ENCODE measurements around the gene ALKBH4. TPM values are rescaled to one million over a fixed set of nuclear protein-coding genes. Genes with fewer than 3 reads are reported as not detected.

ALKBH4 gene
- total and polyA plus RNA-seq, 2 of the 4 experiments (the other 2 are of a cell fraction) = 6.1 to 7.4 TPM

- Histone ChIP-seq H2AK9ac (replicated peaks; ENCODE audit: low read depth, low read length, poor library complexity) (no peak overlapping the region), H4K20me1 (ENCODE audit: insufficient read depth, low read length) (peaks cover 5% of the 10 kb centered on the region; the same call in 1 of the 2 replicates), H3K4me3 (ENCODE audit: insufficient read depth, low read depth, low read length) (no peak overlapping the region), H3K23ac (ENCODE audit: low read depth, low read length) (no peak overlapping the region), H3K14ac (replicated peaks; ENCODE audit: low read depth, low read length) (no peak overlapping the region), H3K79me1 (ENCODE audit: low read depth in 1 of 2, low read length in 2 of 2) (peaks cover 0 to 7% of the 10 kb centered on the region in 2 experiments; a peak in 2 of 4 replicates), H3K36me3 (ENCODE audit: control insufficient read depth, insufficient read depth, low read length) (peaks cover 38% of the 10 kb centered on the region), H3K27ac (ENCODE audit: insufficient read depth, low read length) (no peak overlapping the region), H3K9me3 (ENCODE audit: control insufficient read depth, insufficient read depth, low read length) (no peaks in the 10 kb centered on the region), H2BK20ac (ENCODE audit: low read depth, low read length) (no peak overlapping the region), H3K4ac (ENCODE audit: low read depth, low read length) (no peak overlapping the region), H4K91ac (ENCODE audit: insufficient read depth, low read depth, low read length) (no peak overlapping the region), H3K56ac (ENCODE audit: extremely low read depth, insufficient read depth, low read length) (no peak overlapping the region), H2BK5ac (ENCODE audit: low read depth, low read length, poor library complexity, severe bottlenecking) (no peak overlapping the region), H3K27me3 (ENCODE audit: control insufficient read depth, insufficient read depth, low read length) (no peaks in the 10 kb centered on the region), H2BK120ac (ENCODE audit: low read depth, low read length) (no peak overlapping the region), H4K5ac (ENCODE audit: low read depth, low read length) (no peak overlapping the region), H2AK5ac (ENCODE audit: low read depth, low read length) (no peak overlapping the region), H3K4me2 (ENCODE audit: low read depth, low read length) (no peak overlapping the region), H2BK15ac (ENCODE audit: low read depth, low read length) (no peak overlapping the region), H3K18ac (ENCODE audit: low read depth, low read length) (no peak overlapping the region), H4K8ac (ENCODE audit: low read depth in 2 of 2, low read length in 2 of 2) (no peak overlapping the region), H2AFZ (replicated peaks; ENCODE audit: low read length, poor library complexity) (no peak overlapping the region), H3K9me1 (ENCODE audit: insufficient read depth, low read length) (0 out of 2 replicates have a peak, but pooled peaks cover 2% of the 10 kb centered on the region), H3K9ac (ENCODE audit: low read depth, low read length) (no peak overlapping the region), H3K4me1 (ENCODE audit: control insufficient read depth, insufficient read depth, low read length) (no peaks in the 10 kb centered on the region; the same call in 1 of the 2 replicates)
- DNase-seq (no peak), ATAC-seq (ENCODE audit: low read depth) (no peak)
- dilution Hi-C loops (cut with HindIII; ENCODE audit: low sequenced_read_pairs, unreplicated experiment) = no loop called here
- WGBS, 2 experiments (ENCODE audit: extremely low coverage in 2 of 2, insufficient read length in 1 of 2) = no CpG with 5 or more reads among the region's 31 CpGs
- in situ Hi-C loops (cut with MboI; ENCODE audit: low sequenced_read_pairs) = no loop called here
- no TSS peak for BruUV-seq (replicated peaks)
- CTCF ChIA-PET = no interaction called here
- POLR2A ChIA-PET (ENCODE audit: unreplicated experiment) = no interaction called here
- intact Hi-C loops (cut with micrococcal nuclease) = no loop called here
- no peak for TF ChIP-seq MAZ (IDR thresholded peaks at IDR 0.05; ENCODE audit: borderline replicate concordance, low read depth, low read length)
- no peak for TF ChIP-seq MAFK (IDR thresholded peaks at IDR 0.05; ENCODE audit: low read depth, low read length)
- no peak for TF ChIP-seq SMC3 (IDR thresholded peaks at IDR 0.05; ENCODE audit: low read depth, low read length)
- TF ChIP-seq RFX5 (IDR thresholded peaks at IDR 0.05; ENCODE audit: low read depth, low read length) = no peak
- TF ChIP-seq, protein P1, sequence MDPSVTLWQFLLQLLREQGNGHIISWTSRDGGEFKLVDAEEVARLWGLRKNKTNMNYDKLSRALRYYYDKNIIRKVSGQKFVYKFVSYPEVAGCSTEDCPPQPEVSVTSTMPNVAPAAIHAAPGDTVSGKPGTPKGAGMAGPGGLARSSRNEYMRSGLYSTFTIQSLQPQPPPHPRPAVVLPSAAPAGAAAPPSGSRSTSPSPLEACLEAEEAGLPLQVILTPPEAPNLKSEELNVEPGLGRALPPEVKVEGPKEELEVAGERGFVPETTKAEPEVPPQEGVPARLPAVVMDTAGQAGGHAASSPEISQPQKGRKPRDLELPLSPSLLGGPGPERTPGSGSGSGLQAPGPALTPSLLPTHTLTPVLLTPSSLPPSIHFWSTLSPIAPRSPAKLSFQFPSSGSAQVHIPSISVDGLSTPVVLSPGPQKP (IDR thresholded peaks at IDR 0.05; ENCODE audit: borderline replicate concordance, low read depth, low read length) = no peak
- no peak for TF ChIP-seq MXI1 (IDR thresholded peaks at IDR 0.05; ENCODE audit: borderline replicate concordance, low read depth, low read length)
- TF ChIP-seq CEBPB (IDR thresholded peaks at IDR 0.05; ENCODE audit: low read depth, low read length) = no peak
- TF ChIP-seq RCOR1 (IDR thresholded peaks at IDR 0.05; ENCODE audit: insufficient replicate concordance, low read length) = no peak
- no peak for TF ChIP-seq RAD21 (IDR thresholded peaks at IDR 0.05; ENCODE audit: low read length)
- TF ChIP-seq, protein P2, sequence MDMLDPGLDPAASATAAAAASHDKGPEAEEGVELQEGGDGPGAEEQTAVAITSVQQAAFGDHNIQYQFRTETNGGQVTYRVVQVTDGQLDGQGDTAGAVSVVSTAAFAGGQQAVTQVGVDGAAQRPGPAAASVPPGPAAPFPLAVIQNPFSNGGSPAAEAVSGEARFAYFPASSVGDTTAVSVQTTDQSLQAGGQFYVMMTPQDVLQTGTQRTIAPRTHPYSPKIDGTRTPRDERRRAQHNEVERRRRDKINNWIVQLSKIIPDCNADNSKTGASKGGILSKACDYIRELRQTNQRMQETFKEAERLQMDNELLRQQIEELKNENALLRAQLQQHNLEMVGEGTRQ (IDR thresholded peaks at IDR 0.05; ENCODE audit: low read depth, low read length) = no peak
- TF ChIP-seq, protein P3, sequence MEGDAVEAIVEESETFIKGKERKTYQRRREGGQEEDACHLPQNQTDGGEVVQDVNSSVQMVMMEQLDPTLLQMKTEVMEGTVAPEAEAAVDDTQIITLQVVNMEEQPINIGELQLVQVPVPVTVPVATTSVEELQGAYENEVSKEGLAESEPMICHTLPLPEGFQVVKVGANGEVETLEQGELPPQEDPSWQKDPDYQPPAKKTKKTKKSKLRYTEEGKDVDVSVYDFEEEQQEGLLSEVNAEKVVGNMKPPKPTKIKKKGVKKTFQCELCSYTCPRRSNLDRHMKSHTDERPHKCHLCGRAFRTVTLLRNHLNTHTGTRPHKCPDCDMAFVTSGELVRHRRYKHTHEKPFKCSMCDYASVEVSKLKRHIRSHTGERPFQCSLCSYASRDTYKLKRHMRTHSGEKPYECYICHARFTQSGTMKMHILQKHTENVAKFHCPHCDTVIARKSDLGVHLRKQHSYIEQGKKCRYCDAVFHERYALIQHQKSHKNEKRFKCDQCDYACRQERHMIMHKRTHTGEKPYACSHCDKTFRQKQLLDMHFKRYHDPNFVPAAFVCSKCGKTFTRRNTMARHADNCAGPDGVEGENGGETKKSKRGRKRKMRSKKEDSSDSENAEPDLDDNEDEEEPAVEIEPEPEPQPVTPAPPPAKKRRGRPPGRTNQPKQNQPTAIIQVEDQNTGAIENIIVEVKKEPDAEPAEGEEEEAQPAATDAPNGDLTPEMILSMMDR (conservative IDR thresholded peaks at IDR 0.05; ENCODE audit: low read depth, low read length) = no peak
- no peak for TF ChIP-seq FOS (IDR thresholded peaks at IDR 0.05; ENCODE audit: low read depth, low read length)
- TF ChIP-seq CHD1 (IDR thresholded peaks at IDR 0.05; ENCODE audit: low read depth, low read length) = no peak
- no peak for TF ChIP-seq POLR2A (IDR thresholded peaks at IDR 0.05; ENCODE audit: low read depth, low read length)
- no peak for TF ChIP-seq NFE2L2 (IDR thresholded peaks at IDR 0.05; ENCODE audit: low read depth, low read length)
Measured at GRCh38 chr7:102472126-102473041, 7.7 kb upstream of the ALKBH4 start.
